Left ventricle myocardium inferior (tissue), 1 donor: Measurements from ENCODE around the gene GABBR2. TPM values are rescaled to one million over a fixed set of nuclear protein-coding genes. Genes with fewer than 3 reads are reported as not detected.

Experiments used
- DNase-seq: peaks from one replicate; pipeline ENCODE4 v3.0.0-alpha.2; 2020
- H3K27ac ChIP-seq: fragments of 200-600 bp; replicated peaks from 2 replicates; pipeline ENCODE4 v1.8.0; 2021
- H3K27me3 ChIP-seq: fragments of 200-600 bp; 2 replicates; pipeline ENCODE4 v1.8.0; 2021; ENCODE audit warnings: low read depth
- H3K36me3 ChIP-seq: fragments of 200-600 bp; 2 replicates; pipeline ENCODE4 v1.8.0; 2021
- H3K4me1 ChIP-seq: fragments of 200-600 bp; 2 replicates; pipeline ENCODE4 v1.8.0; 2021
- H3K4me3 ChIP-seq: fragments of 200-600 bp; 2 replicates; pipeline ENCODE4 v1.8.0; 2021; ENCODE audit warnings: mild to moderate bottlenecking, moderate library complexity
- H3K9me3 ChIP-seq: fragments of 200-600 bp; replicated peaks from 2 replicates; pipeline ENCODE4 v1.8.0; 2021
- intact Hi-C: fragments of 100-400 bp; cut with micrococcal nuclease; formaldehyde crosslinking; loops from one replicate; pipeline ENCODE4 v1.11.0; 2022
- total RNA-seq: library from RNA; stranded (reverse); fragmentation: NEBNext Ultra II Directional; extraction: Animal tissue kit (Norgen Biotek cat#: 25700); gene quantifications from one replicate; pipeline ENCODE4 v1.2.1, GENCODE V29; 2021
- TF ChIP-seq, protein P1 (sequence below): fragments of 200-600 bp; IDR thresholded peaks from 2 replicates; pipeline ENCODE4 v1.8.0; 2021; ENCODE audit warnings: antibody characterized with exemption, mild to moderate bottlenecking, borderline replicate concordance
- donor health status: DM: no; HTN: yes; CAD: no; lungs with severe emphysema.

Gene GABBR2
- total RNA-seq, 1 donor from 2014 or later: 1.1 TPM

DNA sequence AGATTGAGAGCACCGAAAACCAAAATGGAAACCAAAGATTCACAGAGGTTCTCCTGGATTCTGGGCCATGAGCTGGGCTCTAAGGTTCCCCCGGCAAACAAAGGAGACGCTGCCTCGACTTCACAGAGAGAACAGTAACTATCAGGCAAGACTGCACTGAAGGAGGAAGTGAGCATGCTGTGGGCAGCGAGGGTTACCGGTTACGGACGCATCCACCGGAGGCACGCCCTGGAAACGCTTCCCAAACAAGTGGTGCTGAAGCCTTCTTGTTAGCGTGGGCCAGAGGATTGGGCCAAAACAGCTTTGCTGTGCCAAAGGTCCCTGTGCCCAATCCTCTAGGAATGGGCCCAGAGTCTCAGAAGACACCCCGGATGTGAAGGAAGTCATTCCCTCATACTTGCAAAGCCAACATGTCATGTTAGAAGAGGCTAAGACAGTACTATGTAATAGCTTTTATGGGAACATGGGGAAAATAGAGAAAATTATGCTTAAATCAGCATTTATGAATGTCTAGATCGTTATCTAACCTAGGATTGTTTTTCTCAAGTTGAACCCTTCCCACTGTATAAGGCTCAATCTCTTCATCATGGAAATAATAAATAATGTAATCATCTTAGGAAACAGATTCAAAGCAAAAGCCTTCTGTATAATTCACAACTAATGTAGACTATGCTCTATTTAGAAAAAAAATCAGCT is 145.4 kb downstream of the GABBR2 start:
- DNase-seq: no peak
- TF ChIP-seq, protein P1, sequence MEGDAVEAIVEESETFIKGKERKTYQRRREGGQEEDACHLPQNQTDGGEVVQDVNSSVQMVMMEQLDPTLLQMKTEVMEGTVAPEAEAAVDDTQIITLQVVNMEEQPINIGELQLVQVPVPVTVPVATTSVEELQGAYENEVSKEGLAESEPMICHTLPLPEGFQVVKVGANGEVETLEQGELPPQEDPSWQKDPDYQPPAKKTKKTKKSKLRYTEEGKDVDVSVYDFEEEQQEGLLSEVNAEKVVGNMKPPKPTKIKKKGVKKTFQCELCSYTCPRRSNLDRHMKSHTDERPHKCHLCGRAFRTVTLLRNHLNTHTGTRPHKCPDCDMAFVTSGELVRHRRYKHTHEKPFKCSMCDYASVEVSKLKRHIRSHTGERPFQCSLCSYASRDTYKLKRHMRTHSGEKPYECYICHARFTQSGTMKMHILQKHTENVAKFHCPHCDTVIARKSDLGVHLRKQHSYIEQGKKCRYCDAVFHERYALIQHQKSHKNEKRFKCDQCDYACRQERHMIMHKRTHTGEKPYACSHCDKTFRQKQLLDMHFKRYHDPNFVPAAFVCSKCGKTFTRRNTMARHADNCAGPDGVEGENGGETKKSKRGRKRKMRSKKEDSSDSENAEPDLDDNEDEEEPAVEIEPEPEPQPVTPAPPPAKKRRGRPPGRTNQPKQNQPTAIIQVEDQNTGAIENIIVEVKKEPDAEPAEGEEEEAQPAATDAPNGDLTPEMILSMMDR: no peak
- H3K4me3 ChIP-seq: no peak overlapping the region
- H3K36me3 ChIP-seq: no peaks in the 10 kb centered on the region
- intact Hi-C loops: no loop called here
- peaks cover 15% of the 10 kb centered on the region for H3K27me3 ChIP-seq
- no peaks in the 10 kb centered on the region for H3K9me3 ChIP-seq
- H3K4me1 ChIP-seq: peaks cover 5% of the 10 kb centered on the region
- H3K27ac ChIP-seq: no peak overlapping the region

DNA sequence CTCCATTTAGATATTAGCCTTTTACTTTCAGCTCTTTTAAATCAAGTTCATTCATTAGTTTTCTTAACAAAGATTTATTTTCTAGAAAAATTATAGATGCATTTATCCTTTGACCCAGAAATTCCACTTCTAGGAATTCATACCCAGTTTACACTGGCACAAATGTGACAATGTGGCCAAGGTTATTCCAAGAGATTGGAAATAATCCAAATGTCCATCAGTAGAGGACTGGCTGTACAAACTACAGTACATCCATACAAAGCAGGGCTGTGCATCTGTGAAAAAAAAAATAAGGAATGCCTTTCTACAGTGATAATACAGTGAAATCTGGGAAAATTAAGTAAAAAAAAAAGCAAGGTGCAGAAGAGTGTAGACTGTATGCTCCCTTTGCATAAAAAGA is 149.2 kb downstream of the GABBR2 start:
- no peak for DNase-seq
- Histone ChIP-seq H3K4me3 (no peak overlapping the region), H3K4me1 (peaks cover 8% of the 10 kb centered on the region), H3K36me3 (no peaks in the 10 kb centered on the region), H3K27me3 (peaks cover 15% of the 10 kb centered on the region), H3K9me3 (no peaks in the 10 kb centered on the region), H3K27ac (no peak overlapping the region)
- TF ChIP-seq, protein P1: no peak
- intact Hi-C loops: no loop called here

DNA sequence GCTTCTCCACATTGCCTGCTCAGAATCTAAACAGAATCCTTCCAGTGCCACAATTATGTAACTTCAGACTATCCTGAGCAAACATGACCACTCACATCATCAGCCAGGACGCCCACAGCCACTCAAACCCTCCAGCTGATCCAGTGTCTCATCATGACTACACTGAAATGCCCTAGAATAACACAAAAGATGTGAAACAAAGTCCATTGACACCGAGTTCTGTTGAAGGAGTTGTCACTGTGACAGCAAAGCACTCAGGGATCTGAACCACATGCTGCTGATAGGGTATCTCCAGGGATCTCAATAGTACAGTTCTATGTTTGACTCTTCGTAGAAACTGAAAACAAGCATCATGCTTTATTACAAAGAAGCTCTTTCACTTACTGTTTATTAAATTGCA is 150.2 kb downstream of the GABBR2 start:
- DNase-seq: no peak
- Histone ChIP-seq H3K9me3 (no peaks in the 10 kb centered on the region), H3K27ac (no peak overlapping the region), H3K27me3 (peaks cover 14% of the 10 kb centered on the region), H3K36me3 (no peaks in the 10 kb centered on the region), H3K4me3 (no peak overlapping the region), H3K4me1 (peaks cover 8% of the 10 kb centered on the region)
- TF ChIP-seq, protein P1: no peak
- intact Hi-C loops: no loop called here

DNA sequence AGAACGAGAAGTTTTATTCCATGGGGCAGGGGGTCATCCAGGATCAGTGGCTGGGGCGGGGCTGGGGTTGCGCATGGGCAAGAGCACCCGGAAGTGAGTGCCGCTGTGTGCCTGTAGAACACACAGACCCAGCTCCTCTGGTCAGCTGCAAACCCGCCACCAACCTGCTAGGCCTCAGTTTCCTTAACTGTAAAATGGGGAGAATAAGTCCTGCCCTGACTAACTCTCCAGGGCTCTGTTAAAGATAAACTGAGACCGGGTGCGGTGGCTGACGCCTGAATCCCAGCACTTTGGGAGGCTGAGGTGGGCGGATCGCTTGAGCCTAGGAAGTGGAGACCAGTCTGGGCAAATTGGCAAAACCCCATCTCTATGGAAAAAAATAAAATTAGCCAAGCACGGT is 152.2 kb downstream of the GABBR2 start:
- Histone ChIP-seq H3K27me3 (peaks cover 19% of the 10 kb centered on the region), H3K4me1 (peaks cover 8% of the 10 kb centered on the region)

DNA sequence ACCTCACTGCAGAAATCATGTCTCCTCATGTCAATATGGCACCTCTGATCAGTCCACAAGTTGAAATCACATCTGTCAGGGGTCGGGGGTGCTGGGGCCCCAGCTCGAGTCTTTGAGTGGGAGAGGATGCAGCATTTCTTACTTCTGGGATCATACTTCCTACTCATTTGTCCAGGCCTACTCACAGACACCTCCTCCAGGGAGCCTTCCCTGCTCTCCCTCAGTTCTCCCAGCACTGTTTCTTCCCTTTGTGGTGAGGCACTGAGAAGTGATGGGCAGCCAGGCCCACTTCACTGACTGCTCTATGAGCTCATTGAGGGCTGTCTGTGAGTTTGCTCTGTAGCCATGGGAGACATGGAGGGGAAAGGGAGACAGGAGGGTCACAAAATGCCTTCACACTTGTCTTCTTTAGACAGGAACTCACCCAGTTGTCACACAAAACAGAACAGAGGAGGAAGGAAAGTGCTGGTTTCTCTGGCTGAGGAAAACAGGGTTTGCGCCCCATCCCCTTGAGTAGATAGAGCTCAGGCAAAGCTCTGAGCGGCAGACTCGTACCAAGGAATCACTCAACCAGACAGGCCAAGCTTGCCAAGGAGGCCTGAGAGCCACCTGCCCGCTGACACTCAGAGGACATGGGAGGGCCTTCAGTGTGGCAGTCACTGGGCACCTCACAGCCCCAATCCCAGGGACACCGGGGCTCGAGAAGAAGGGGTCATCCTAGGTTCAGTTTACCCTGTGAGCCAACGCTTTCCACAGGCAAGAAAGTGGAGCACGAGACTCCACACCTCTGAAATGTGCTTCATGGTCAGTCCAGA is 152.9 kb downstream of the GABBR2 start:
- peaks cover 8% of the 10 kb centered on the region for H3K4me1 ChIP-seq
- H3K27ac ChIP-seq: no peak overlapping the region
- peaks cover 19% of the 10 kb centered on the region for H3K27me3 ChIP-seq
- H3K9me3 ChIP-seq: no peaks in the 10 kb centered on the region
- intact Hi-C loops: no loop called here
- no peak overlapping the region for H3K4me3 ChIP-seq
- TF ChIP-seq, protein P1: no peak
- no peaks in the 10 kb centered on the region for H3K36me3 ChIP-seq
- no peak for DNase-seq

More for the DNA sequence above, 152.2 kb downstream of the GABBR2 start:
- no peak for DNase-seq
- Histone ChIP-seq H3K27ac (no peak overlapping the region), H3K4me3 (no peak overlapping the region), H3K36me3 (no peaks in the 10 kb centered on the region), H3K9me3 (no peaks in the 10 kb centered on the region)
- TF ChIP-seq, protein P1: no peak
- intact Hi-C loops: no loop called here
